Midbrain (tissue), 1 donor: Measurements from ENCODE around the gene ECPAS.
"Not testable (repeated sequence)": the region's sequence is repeated elsewhere in the genome, so short reads cannot be mapped to it uniquely, and the experiment has no call there.

Source experiments
- DNase-seq: peaks from one replicate; lab custom pipeline; 2025; lab: John Stamatoyannopoulos, UW

The ECPAS gene

DNA sequence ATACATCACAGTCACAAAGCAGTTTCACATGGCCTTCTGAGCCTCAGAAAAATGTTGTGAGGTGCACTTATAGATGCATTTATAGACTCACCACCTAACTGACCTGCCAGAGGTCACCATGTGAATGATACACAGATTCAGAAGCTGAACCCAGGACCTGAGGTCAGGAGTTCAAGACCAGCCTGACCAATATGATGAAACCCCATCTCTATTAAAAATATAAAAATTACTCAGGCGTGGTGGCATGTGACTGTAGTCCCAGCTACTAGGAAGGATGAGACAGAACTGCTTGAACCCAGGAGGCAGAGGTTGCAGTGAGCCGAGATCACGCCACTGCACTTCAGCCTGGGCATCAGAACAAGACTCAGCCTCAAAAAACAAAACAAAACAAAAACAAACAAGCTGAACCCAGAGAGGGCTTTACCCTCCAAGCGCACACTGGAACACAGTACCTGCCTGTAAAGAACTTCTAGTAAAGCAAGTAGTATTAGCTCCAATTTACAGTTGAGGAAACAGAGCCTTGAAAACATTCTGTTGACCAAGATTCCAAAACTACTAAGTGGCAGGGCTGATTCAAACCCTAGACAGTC, 16.3 kb downstream of the ECPAS start:
- no peak for DNase-seq

GRCh38 chr9:111463048-111463447, 21.1 kb downstream of the ECPAS start:
- DNase-seq, result no peak

- no peak for DNase-seq
Measured at GRCh38 chr9:111458139-111459009, 25.8 kb downstream of the ECPAS start.

GRCh38 chr9:111456529-111456928, 27.7 kb downstream of the ECPAS start:
- DNase-seq, result peak; percentile 16

GRCh38 chr9:111455638-111456037, 28.5 kb downstream of the ECPAS start:
- DNase-seq, result no peak

DNA sequence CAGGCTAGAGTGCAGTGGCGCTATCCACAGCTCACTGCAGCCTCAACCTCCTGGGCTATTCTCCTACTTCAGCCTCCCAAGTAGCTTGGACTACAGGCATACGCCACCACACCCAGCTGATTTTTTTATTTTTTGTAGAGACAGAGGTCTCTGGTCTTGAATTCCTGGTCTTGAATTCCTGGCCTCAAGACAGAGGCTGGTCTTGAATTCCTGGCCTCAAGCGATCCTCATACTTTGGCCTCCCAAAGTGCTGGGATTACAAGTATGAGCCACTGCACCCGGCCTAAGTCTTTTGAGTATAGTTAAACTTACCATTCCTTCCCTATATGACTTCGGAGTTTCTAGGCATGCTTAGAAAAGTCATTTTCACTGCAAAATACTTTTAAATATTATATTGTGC, 29.4 kb downstream of the ECPAS start:
- no peak for DNase-seq

DNA sequence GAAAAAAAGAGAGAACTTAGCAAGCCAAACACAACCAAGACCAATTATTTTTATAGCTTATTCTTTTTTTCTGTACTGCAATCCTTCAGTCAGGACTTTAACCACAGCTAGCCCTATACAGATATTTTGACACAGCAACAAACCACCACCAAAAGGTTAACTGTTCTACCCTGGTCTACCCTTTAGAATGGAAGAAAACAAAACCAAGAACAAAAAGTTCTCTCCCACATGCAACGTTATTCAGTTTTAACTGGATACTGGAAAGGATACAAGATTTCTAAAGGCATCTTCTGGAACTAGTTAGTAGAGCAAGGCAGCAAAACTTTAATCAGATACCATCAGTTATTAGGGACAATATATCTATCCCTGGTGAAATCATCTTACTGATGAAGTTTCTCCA, 32.6 kb downstream of the ECPAS start:
- no peak for DNase-seq

DNA sequence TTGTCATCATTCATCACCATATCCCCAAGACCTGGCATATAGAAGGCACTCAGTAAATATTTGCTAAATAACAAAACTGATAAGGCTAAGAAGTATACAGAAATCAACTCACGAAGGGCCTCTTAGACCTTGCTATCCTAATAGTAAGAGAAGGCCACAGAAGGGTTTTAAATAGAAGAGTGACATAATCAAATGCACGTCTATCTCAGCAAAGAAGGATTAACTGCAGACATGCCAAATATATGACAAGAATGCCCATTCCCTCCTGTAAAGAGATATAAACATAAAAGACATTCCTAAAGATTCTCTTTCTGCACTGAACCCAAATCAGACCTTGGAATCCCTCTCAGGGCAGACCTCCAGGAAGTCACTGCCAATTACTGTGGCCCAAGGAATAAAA, 34.1 kb downstream of the ECPAS start:
- no peak for DNase-seq

DNA sequence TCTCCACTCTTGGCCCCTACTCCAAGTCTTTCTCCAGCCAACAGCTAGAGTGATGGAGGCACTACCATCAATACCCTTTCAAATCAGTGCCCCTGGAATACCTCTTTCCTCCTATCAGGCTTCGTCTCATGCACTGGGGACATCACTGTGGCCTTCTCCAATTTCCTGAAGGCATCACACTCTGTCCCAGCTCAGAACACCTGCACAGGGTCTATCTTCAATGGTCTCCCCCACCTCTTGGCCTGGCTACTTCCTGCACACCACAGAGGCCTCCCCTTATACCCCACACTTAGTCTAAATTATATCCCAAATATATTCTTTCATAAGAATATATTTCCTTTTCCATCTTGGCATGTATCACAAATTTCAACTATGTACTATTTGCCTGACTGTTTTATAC, 34.5 kb downstream of the ECPAS start:
- DNase-seq, result no peak

- DNase-seq, result not testable (repeated sequence)
Measured at GRCh38 chr9:111445799-111446198, 38.4 kb downstream of the ECPAS start.

DNA sequence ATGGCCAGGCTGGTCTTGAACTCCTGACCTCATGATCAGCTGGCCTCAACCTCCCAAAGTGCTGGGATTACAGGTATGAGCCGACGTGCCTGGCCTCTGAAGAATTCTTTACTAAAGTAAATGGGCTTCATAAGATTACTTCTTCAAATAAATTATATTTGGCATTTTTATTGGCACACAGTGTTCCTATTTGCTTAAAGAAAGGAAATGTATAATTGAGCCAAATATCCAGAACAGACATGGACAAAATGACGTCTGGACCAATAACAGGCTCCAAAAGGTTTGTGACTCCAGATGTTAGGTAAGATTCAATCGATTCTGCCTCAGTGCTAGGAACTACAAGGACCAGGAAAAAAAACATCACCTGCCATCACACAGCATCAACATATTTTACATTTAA, 40.7 kb downstream of the ECPAS start:
- DNase-seq, result no peak

GRCh38 chr9:111442360-111443027, 41.7 kb downstream of the ECPAS start:
- DNase-seq, result no peak

GRCh38 chr9:111440226-111440625, 44.0 kb downstream of the ECPAS start:
- no peak for DNase-seq

DNA sequence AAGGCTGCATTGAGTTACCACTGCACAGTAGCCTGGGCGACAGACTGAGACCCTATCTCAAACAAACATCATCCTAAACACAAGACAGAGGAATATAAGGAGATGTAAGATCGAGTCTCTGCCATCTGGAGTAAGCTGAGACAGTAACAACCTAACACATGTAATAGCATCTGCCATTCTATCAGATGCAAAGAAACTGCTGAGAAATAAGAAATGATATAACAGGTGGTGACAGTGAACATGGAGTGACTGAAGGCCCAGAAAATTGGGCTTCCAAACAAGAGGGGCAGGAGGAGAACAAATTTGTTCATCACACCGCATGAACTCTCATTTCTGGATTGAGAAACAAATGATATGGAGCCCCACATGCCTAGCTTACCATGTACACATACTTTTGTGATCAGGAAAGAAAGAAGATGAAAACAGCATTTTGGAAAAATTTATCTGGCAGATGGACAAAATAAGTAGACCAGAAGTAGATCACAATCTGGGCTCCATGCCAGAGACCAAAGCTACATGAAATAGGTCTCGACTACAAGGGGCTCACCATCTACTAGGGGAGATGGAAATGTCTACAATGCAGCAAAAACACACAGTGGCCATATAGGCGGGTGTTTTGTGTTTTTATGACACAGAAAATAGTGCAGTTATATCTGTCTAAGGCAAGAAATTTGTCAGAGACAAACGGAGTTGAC, 45.5 kb downstream of the ECPAS start:
- no peak for DNase-seq

GRCh38 chr9:111436571-111436970, 47.6 kb downstream of the ECPAS start:
- DNase-seq, result no peak

DNA sequence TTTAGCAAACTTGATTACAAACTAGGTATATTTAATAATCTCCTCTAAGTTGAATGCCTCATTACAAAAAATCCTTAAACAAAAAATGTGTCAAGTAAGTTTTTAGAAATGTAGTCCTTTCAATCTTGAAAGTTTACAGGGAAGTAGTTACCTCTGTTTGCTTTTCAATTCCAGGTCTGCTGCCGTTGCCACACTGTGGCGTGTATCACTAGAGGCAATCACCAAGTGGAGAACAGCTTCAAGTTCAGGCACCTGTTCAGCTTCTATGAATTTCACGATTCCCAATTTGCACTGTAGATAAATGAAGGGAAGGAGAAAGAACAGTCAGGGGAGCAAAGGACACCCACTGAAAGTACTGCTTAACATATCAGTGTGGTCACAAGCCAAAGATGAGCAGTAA, 51.1 kb downstream of the ECPAS start:
- no peak for DNase-seq

- DNase-seq, result no peak
Measured at GRCh38 chr9:111431684-111432083, 52.5 kb downstream of the ECPAS start.

- DNase-seq, result no peak
Measured at GRCh38 chr9:111429175-111429574, 55.0 kb downstream of the ECPAS start.

DNA sequence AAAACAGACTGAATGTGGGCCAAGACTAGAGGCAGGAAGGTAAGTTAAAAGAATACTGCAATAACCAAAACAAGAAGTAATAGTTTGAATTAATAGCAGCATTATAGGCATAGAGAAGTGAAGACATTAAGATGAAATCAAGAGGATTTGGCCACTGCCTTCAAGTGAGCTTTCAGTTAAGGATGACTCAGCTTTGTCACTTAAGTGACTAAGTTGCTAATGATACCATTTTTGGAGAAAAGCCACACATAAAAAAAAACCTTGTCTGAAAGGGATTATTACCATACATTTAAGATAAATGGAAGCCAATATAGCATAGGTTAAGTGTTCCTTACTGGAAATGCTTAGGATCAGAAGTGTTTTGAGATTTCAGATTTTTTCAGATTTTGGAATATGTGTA, 57.0 kb downstream of the ECPAS start:
- no peak for DNase-seq

DNA sequence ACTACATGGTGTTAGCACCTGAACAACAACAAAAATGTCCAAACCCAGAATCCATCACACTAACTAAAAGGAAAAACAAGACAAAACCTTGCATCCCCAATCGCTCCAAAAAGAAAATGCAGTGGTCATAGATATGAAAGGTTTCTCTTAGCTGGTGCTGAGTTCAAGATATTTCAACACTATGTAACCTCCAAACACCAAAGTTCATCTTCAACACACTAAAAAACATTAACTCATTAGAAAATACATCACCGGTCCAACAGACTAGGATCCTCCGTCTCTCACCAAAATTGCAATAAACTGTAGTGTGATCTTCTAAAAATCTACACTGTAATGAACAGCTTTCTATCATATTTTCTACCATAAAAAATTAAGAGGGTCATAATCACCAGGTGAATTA, 60.8 kb downstream of the ECPAS start:
- no peak for DNase-seq

DNA sequence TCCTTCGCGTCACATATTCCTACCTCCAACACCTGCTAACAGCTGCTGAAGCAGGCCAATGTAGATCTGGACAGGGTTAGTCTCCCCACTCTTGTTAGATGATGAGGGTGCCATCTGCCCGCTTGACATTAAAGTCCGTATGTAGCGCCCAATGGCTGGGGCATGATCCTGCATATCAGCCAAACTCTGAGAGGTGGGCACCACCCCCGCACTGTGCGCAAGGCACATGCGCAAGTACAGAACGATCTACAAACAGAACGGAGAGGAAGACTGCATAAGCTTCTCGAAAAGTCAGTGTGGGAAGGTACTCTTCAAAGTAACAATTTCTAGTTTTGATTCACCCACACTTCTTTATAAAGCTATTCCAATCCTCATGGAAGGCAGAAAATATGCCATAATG, 69.8 kb downstream of the ECPAS start:
- DNase-seq, result no peak

- DNase-seq, result no peak
Measured at GRCh38 chr9:111413996-111414395, 70.2 kb downstream of the ECPAS start.

DNA sequence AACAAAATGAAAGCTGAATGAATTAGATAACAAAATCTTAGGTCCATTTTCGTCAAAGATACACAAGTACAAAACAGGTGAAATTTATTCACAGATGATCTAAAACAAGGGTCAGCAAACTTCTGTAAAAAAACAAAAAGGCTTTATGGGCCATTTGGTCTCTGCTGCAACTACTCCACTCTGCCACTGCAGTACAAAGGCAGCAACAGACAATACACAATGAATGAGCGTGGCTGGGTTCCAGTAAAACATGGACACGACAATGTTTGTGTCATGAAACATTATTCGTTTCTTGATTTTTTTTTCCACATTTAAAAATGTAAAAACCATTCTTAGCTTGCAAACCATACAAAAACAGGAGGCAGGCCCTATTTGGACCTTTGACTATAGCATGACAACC, 71.9 kb downstream of the ECPAS start:
- peak; percentile 81 for DNase-seq
